GM12865 (cell line): ENCODE measurements around the gene UBASH3B.
A peak's percentile ranks its signal among the peaks of the same experiment; 100 is the strongest.

Experiments
- DNase-seq: peaks from one replicate; pipeline ENCODE4 v3.0.0; 2010; ENCODE audit warnings: low read depth
- H3K4me3 ChIP-seq: 2 replicates; pipeline ENCODE4 v1.5.1; 2011; ENCODE audit warnings: mild to moderate bottlenecking, low read depth, low read length, control low read depth
- CTCF ChIP-seq: IDR thresholded peaks from 2 replicates; pipeline ENCODE4 v1.5.1; 2011; ENCODE audit warnings: low read length, control low read depth, low read depth, inconsistent platforms; ENCODE audit not compliant: insufficient read depth; ENCODE audit errors: missing control alignments

Gene UBASH3B

GRCh38 chr11:122647736-122648275 is 7.7 kb upstream of the UBASH3B start:
- DNase-seq = no peak
- no peak overlapping the region for H3K4me3 ChIP-seq
- no peak for TF ChIP-seq CTCF

GRCh38 chr11:122649116-122649515 is 6.4 kb upstream of the UBASH3B start:
- H3K4me3 ChIP-seq = no peak overlapping the region
- no peak for TF ChIP-seq CTCF
- no peak for DNase-seq

DNA sequence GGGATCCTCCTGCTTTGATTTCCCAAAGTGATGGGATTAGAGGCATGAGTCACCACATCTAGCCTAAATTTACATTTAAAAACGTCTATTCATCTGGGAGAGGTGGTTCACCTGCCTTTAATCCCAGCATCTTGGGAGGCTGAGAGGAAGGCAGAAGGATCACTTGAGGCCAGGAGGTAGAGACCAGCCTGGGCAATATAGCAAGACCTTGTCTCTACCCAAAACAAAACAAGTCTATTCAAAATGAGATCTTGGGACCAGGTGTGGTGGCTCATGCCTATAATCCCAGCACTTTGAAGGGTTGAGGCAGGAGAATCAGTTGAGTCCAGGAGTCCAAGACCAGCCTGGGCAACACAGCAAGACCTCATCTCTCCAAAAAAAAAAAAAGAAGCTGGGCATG is 4.9 kb upstream of the UBASH3B start:
- TF ChIP-seq CTCF = no peak
- no peak for DNase-seq
- H3K4me3 ChIP-seq = no peak overlapping the region

- no peak for DNase-seq
- no peak overlapping the region for H3K4me3 ChIP-seq
- TF ChIP-seq CTCF = no peak
These were observed 3.0 kb upstream of the UBASH3B start for GRCh38 chr11:122652495-122652894.

GRCh38 chr11:122653916-122654585 is 1.5 kb upstream of the UBASH3B start:
- no peak for DNase-seq
- TF ChIP-seq CTCF = no peak
- no peak overlapping the region for H3K4me3 ChIP-seq

DNA sequence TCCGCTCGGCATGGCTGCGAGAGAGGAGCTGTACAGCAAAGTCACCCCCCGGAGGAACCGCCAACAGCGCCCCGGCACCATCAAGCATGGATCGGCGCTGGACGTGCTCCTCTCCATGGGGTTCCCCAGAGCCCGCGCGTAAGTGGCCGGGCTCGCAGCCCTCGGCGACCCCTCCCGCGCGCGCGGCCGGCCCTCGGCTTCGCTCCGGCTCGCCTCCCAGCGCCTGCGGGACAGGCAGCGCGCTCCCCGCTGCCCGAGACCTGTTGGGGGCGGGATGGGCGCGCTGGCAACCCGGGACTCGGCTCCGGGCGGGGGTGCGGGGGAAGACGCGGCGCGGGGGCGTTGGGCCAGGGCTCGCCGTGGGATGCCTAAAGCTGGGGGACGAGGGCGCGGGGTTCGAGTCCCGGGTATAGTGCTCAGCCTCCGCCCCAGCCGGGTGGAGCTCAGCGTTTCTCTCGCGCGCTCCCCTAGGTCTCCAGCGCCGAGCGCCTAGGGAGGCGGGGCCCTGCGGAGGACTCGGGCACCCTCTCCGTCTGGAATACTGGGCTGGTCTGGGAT is 630 bp downstream of the UBASH3B start:
- TF ChIP-seq CTCF = no peak
- DNase-seq = peak; percentile 35
- peak overlapping the region; percentile 72 for H3K4me3 ChIP-seq
